Heart left ventricle (tissue), 16 donors: ENCODE measurements around the gene LPO. TPM values are rescaled to one million over a fixed set of nuclear protein-coding genes. Genes with fewer than 3 reads are reported as not detected.

Experiments used
- ATAC-seq, 4 donors: fragments of 200-7000 bp; cut with Tn5 transposase; one replicate each; pipeline ENCODE4 v1.9.1; 2020 to 2022; ENCODE audit warnings: moderate library complexity in 4 of 4, mild to moderate bottlenecking in 3 of 4, moderate number of reproducible peaks in 1 of 4
- DNase-seq, 5 donors: peaks; one replicate each; pipeline ENCODE4 v3.0.0-alpha.2; 2020
- H3K27ac ChIP-seq, 12 donors: fragments of 200-600 bp; sonication (generic) in 4 of 12; one replicate each; pipeline versions ENCODE4 v1.5.0 to v1.8.0; 2016 to 2022; ENCODE audit warnings: mild to moderate bottlenecking in 2 of 12
- H3K27me3 ChIP-seq, 9 donors: fragments of 200-600 bp; sonication (generic) in 2 of 9; one replicate each; pipeline versions ENCODE4 v1.5.1 to v1.8.0; 2016 to 2022; ENCODE audit warnings: mild to moderate bottlenecking in 3 of 9
- H3K36me3 ChIP-seq, 9 donors: fragments of 200-600 bp; sonication (generic) in 2 of 9; one replicate each; pipeline versions ENCODE4 v1.5.0 to v1.8.0; 2018 to 2022; ENCODE audit warnings: mild to moderate bottlenecking in 2 of 9
- H3K4me1 ChIP-seq, 12 donors: fragments of 200-600 bp; sonication (generic) in 4 of 12; one replicate each; pipeline versions ENCODE4 v1.5.0 to v1.8.0; 2016 to 2022; ENCODE audit warnings: mild to moderate bottlenecking in 3 of 12
- H3K4me3 ChIP-seq, 12 donors: fragments of 200-600 bp; sonication (generic) in 4 of 12; one replicate each; pipeline versions ENCODE4 v1.5.0 to v1.8.0; 2017 to 2022; ENCODE audit warnings: mild to moderate bottlenecking in 9 of 12, moderate library complexity in 4 of 12
- H3K9me3 ChIP-seq, 12 donors: fragments of 200-600 bp; sonication (generic) in 4 of 12; one replicate each; pipeline versions ENCODE4 v1.5.0 to v1.8.0; 2016 to 2022; ENCODE audit warnings: mild to moderate bottlenecking in 1 of 12
- CTCF ChIP-seq, 12 donors: fragments of 200-600 bp; sonication (generic) in 4 of 12; IDR thresholded peaks; one replicate each; pipeline versions ENCODE4 v1.5.0 to v1.8.0; 2018 to 2022; ENCODE audit warnings: antibody characterized with exemption in 12 of 12, mild to moderate bottlenecking in 5 of 12
- POLR2A ChIP-seq, 2 donors: fragments of 450-650 bp; IDR thresholded peaks; one replicate each; pipeline ENCODE4 v1.6.1; 2017; ENCODE audit warnings: antibody characterized with exemption in 2 of 2, mild to moderate bottlenecking in 2 of 2, moderate library complexity in 2 of 2
- WGBS, 4 donors: extraction: QIAGEN DNeasy Blood & Tissue Kit in 2 of 4; methylation state at CpG; one replicate each; pipeline versions ENCODE4 v1.1.5 to v1.1.7; 2013 to 2018; 5-methylcytosine and 5-hydroxymethylcytosine counted together
- intact Hi-C, 10 donors: fragments of 100-400 bp; cut with DNase I; formaldehyde crosslinking; loops; one replicate each; pipeline versions ENCODE4 v1.11.1 to v1.14.2; 2022
- polyA plus RNA-seq, 2 donors: library from polyadenylated mRNA; stranded (reverse); fragments of 200-250 nt; gene quantifications; one replicate each; pipeline ENCODE4 v1.2.3, GENCODE V29; 2013
- total RNA-seq, 9 donors: library from RNA; depleted of rRNA in 2 of 9; stranded (reverse); fragments of >200 nt in 2 of 9; fragmentation: NEBNext Ultra II Directional in 3 of 9; extraction: Animal tissue kit (Norgen Biotek cat#: 25700) in 3 of 9; gene quantifications; one replicate each; pipeline versions ENCODE4 v1.1.0 to v1.2.4, GENCODE V29; 2016 to 2023
- donor health status: ischemic (EF 13 %, LVEDD 7.1; RV severe dilation, severe dysfunction).
- donor health status: healthy with polysubstance abuse.
- donor health status: DM: no; HTN: yes; CAD: no.
- donor health status: DM: no; HTN: no; CAD: no.
- donor health status: ischemic (EF 25% LVEDD 6.9; RV normal size, moderate dysfunction).
- donor health status: ischemic (EF 25% LVEDD 5.7; RV mildly dilated, moderate dysfunction).
- donor health status: healthy.
- donor health status: DM: yes; HTN: yes; CAD: no.
- donor health status: ischemic (EF 35%, LVEDD 5.7; RV mildly dilated, moderate dysfunction).
- donor health status: nonischemic (EF 11% LVEDD 7.7; RV severe dilation, severe dysfunction).
- donor health status: DM: yes; HTN: yes; CAD: no.
- donor health status: PGD.
- donor health status: ischemic (EF 29% LVEDD 5.4; RV normal size, mild dysfunction).
- donor health status: nonischemic (EF 23%, LVEDD 6.1; RV moderate dilation, normal function).

LPO gene
- total and polyA plus RNA-seq, 11 donors = not detected

GRCh38 chr17:58308173-58308984, 70.0 kb downstream of the LPO start:
- H3K4me1 ChIP-seq = peaks cover 0 to 4% (median 0%) of the 10 kb centered on the region in 12 donors
- H3K36me3 ChIP-seq = no peaks in the 10 kb centered on the region
- TF ChIP-seq POLR2A (IDR thresholded peaks at IDR 0.05) (no peak), CTCF (IDR thresholded peaks at IDR 0.05) (peak in 7 of 12 donors; percentile 8 to 30 (median 17))
- DNase-seq (no peak), ATAC-seq (no peak)
- 65 to 76% (median 73%) methylated on average over 28 to 32 of the region's 32 CpGs for WGBS, 4 donors
- H3K27me3 ChIP-seq = peaks cover 0 to 3% (median 0%) of the 10 kb centered on the region in 9 donors
- intact Hi-C loops = loop anchor here in 3 of 10 donors (5.0 to 10.0 kb wide), 2 partner anchors 136 to 139 kb away; no protein-coding TSS in a partner anchor
- H3K9me3 ChIP-seq = no peaks in the 10 kb centered on the region
- H3K4me3 ChIP-seq = no peak overlapping the region
- H3K27ac ChIP-seq = no peak overlapping the region

GRCh38 chr17:58308985-58309917, 70.9 kb downstream of the LPO start:
- peaks cover 0 to 4% (median 0%) of the 10 kb centered on the region in 12 donors for H3K4me1 ChIP-seq
- H3K27me3 ChIP-seq = no peaks in the 10 kb centered on the region
- intact Hi-C loops = loop anchor here in 3 of 10 donors (5.0 to 10.0 kb wide), 2 partner anchors 136 to 138 kb away; no protein-coding TSS in a partner anchor
- no peak overlapping the region for H3K4me3 ChIP-seq
- no peak overlapping the region for H3K27ac ChIP-seq
- DNase-seq (no peak), ATAC-seq (no peak)
- H3K9me3 ChIP-seq = no peaks in the 10 kb centered on the region
- no peaks in the 10 kb centered on the region for H3K36me3 ChIP-seq
- WGBS, 4 donors = 66 to 80% (median 69%) methylated on average over 21 of the region's 21 CpGs
- TF ChIP-seq CTCF (IDR thresholded peaks at IDR 0.05) (no peak), POLR2A (IDR thresholded peaks at IDR 0.05) (no peak)

- Histone ChIP-seq H3K27me3 (no peaks in the 10 kb centered on the region), H3K36me3 (no peaks in the 10 kb centered on the region), H3K4me3 (no peak overlapping the region), H3K27ac (no peak overlapping the region), H3K4me1 (no peaks in the 10 kb centered on the region), H3K9me3 (no peaks in the 10 kb centered on the region)
- TF ChIP-seq POLR2A (IDR thresholded peaks at IDR 0.05) = no peak
- no peak for TF ChIP-seq CTCF (IDR thresholded peaks at IDR 0.05)
- DNase-seq (no peak), ATAC-seq (no peak)
- intact Hi-C loops = loop anchor here in 5 of 10 donors (5.0 to 10.0 kb wide), 4 partner anchors 65 to 137 kb away; partner anchors contain the start of gene RNF43 (in 2 of the 5)
- WGBS, 4 donors = 61 to 76% (median 71%) methylated on average over 5 of the region's 5 CpGs
These were observed 71.5 kb downstream of the LPO start for GRCh38 chr17:58309918-58310259.
